HepG2 (cell line): Measurements from ENCODE around the gene KRTAP10-2. TPM values are rescaled to one million over a fixed set of nuclear protein-coding genes. Genes with fewer than 3 reads are reported as not detected.
A peak's percentile ranks its signal among the peaks of the same experiment; 100 is the strongest.

Experiments
- ATAC-seq: fragments of 200-7000 bp; cut with Tn5 transposase; 3 replicates; pipeline ENCODE4 v1.9.1; 2020; ENCODE audit warnings: mild to moderate bottlenecking, moderate library complexity
- BruUV-seq: library from RNA; stranded (reverse); fragments of 400-500 nt; replicated peaks from 2 replicates; lab custom pipeline; 2021; lab: Mats Ljungman, UMichigan
- CTCF ChIA-PET: fragments of 300-600 bp; formaldehyde crosslinking; extraction: SDS; loops from one replicate; lab custom pipeline; 2021; ENCODE audit warnings: low total read pairs, inconsistent platforms, low intra/inter-chr PET ratio; lab: Yijun Ruan, JAX
- POLR2A ChIA-PET: fragments of 350-600 bp; sonication (Branson Sonifier 250); formaldehyde crosslinking; loops from one replicate; lab custom pipeline; 2020; ENCODE audit warnings: antibody characterized with exemption, inconsistent platforms; lab: Yijun Ruan, JAX
- DNase-seq: peaks from one replicate; pipeline ENCODE4 v3.0.0-alpha.2; 2015; ENCODE audit warnings: low spot score
- FAIRE-seq: peaks from 3 replicates; lab custom pipeline; 2011; peaks lifted over from hg19 to GRCh38; lab: Jason Lieb, UNC
- H2AFZ ChIP-seq: one replicate; pipeline ENCODE4 v1.6.1; 2011; ENCODE audit warnings: low read length, inconsistent platforms
- H3K27ac ChIP-seq: fragments of 300-600 bp; 3 replicates; pipeline ENCODE4 v1.8.0; 2011; ENCODE audit warnings: mixed run types, mild to moderate bottlenecking, mixed read lengths, low read length, inconsistent platforms; ENCODE audit not compliant: insufficient read depth; ENCODE audit errors: extremely low read length
- H3K27me3 ChIP-seq, 2 experiments: fragments of 200-600 bp in 1 of 2; 2 replicates in 1 of 2; 3 replicates in 1 of 2; pipeline versions ENCODE4 v1.6.0 to v1.8.0; 2011; ENCODE audit warnings: low read length in 2 of 2, mild to moderate bottlenecking in 2 of 2, moderate library complexity in 2 of 2, inconsistent platforms in 1 of 2; ENCODE audit not compliant: insufficient read depth in 2 of 2, control insufficient read depth in 1 of 2
- H3K36me3 ChIP-seq, 2 experiments: fragments of 200-600 bp in 1 of 2; replicated peaks in 1 of 2; 2 replicates in 1 of 2; 3 replicates in 1 of 2; pipeline versions ENCODE4 v1.5.1 to v1.8.0; 2011; ENCODE audit warnings: low read length in 2 of 2, inconsistent platforms in 1 of 2; ENCODE audit not compliant: insufficient read depth in 2 of 2, control insufficient read depth in 1 of 2
- H3K4me1 ChIP-seq: 2 replicates; pipeline ENCODE4 v1.5.1; 2012; ENCODE audit warnings: low read length, inconsistent platforms; ENCODE audit not compliant: insufficient read depth
- H3K4me2 ChIP-seq: 2 replicates; pipeline ENCODE4 v1.6.0; 2011; ENCODE audit warnings: low read depth, low read length, inconsistent platforms
- H3K4me3 ChIP-seq, 3 experiments: fragments of 200-600 bp in 1 of 3; sonication (generic), shearing (Covaris generic) in 1 of 3; replicated peaks in 1 of 3; 2 replicates each; pipeline ENCODE4 v1.5.1; 2011 to 2016; ENCODE audit warnings: low read length in 3 of 3, inconsistent platforms in 2 of 3, low read depth in 2 of 3, mild to moderate bottlenecking in 2 of 3, control low read depth in 1 of 3, mixed read lengths in 1 of 3; ENCODE audit not compliant: insufficient read depth in 1 of 3
- H3K79me2 ChIP-seq: one replicate; pipeline ENCODE4 v1.6.1; 2011; ENCODE audit warnings: low read length, inconsistent platforms; ENCODE audit not compliant: insufficient read depth
- H3K9ac ChIP-seq: 2 replicates; pipeline ENCODE4 v1.6.0; 2011; ENCODE audit warnings: mild to moderate bottlenecking, low read depth, low read length, inconsistent platforms; ENCODE audit not compliant: insufficient read depth
- H3K9me3 ChIP-seq: 2 replicates; pipeline ENCODE4 v1.5.1; 2012; ENCODE audit warnings: mild to moderate bottlenecking, low read length
- H4K20me1 ChIP-seq: 2 replicates; pipeline ENCODE4 v1.6.0; 2011; ENCODE audit warnings: inconsistent platforms, mild to moderate bottlenecking, low read length, moderate library complexity; ENCODE audit not compliant: insufficient read depth
- ARID3A ChIP-seq: IDR thresholded peaks from 2 replicates; pipeline ENCODE4 v1.6.1; 2012; ENCODE audit warnings: low read depth, low read length, improper control_type of control experiment
- ARNT ChIP-seq: fragments of 450-650 bp; IDR thresholded peaks from 2 replicates; pipeline ENCODE4 v1.6.1; 2017
- CEBPB ChIP-seq: IDR thresholded peaks from 2 replicates; pipeline ENCODE4 v1.6.1; 2011; ENCODE audit warnings: low read depth, low read length, improper control_type of control experiment, borderline replicate concordance
- ETV5 ChIP-seq: IDR thresholded peaks from 2 replicates; pipeline ENCODE4 v1.6.1; 2018; ENCODE audit warnings: missing biosample characterization, missing genetic modification reagents, inconsistent platforms, borderline replicate concordance
- FOXO4 ChIP-seq: sonication (generic); formaldehyde crosslinking; conservative IDR thresholded peaks from 2 replicates; pipeline ENCODE4 v1.8.1; 2023; ENCODE audit warnings: missing genetic modification reagents
- HDAC6 ChIP-seq: fragments of 200-600 bp; sonication (generic); IDR thresholded peaks from 2 replicates; pipeline ENCODE4 v1.7.0; 2017; ENCODE audit warnings: mild to moderate bottlenecking, antibody characterized with exemption, low read length, low read depth
- LBX2 ChIP-seq: sonication (generic); formaldehyde crosslinking; IDR thresholded peaks from 2 replicates; pipeline ENCODE4 v1.5.0; 2020; ENCODE audit warnings: missing genetic modification reagents, mild to moderate bottlenecking, borderline replicate concordance
- MLX ChIP-seq: IDR thresholded peaks from 2 replicates; pipeline ENCODE4 v1.6.1; 2016
- MXD4 ChIP-seq: IDR thresholded peaks from 2 replicates; pipeline ENCODE4 v1.6.1; 2016; ENCODE audit warnings: mild to moderate bottlenecking, missing biosample characterization, missing genetic modification reagents
- MYPOP ChIP-seq: sonication (generic); formaldehyde crosslinking; IDR thresholded peaks from 2 replicates; pipeline ENCODE4 v1.8.1; 2023; ENCODE audit warnings: mild to moderate bottlenecking, moderate library complexity, missing genetic modification reagents
- NFYB ChIP-seq: sonication (generic); formaldehyde crosslinking; IDR thresholded peaks from 2 replicates; pipeline ENCODE4 v1.4.0; 2020; ENCODE audit warnings: missing genetic modification reagents
- THAP7 ChIP-seq: sonication (generic); formaldehyde crosslinking; IDR thresholded peaks from 2 replicates; pipeline ENCODE4 v1.8.1; 2023; ENCODE audit warnings: mild to moderate bottlenecking, missing genetic modification reagents
- ZNF138 ChIP-seq: sonication (generic); formaldehyde crosslinking; IDR thresholded peaks from 2 replicates; pipeline ENCODE4 v1.5.0; 2020; ENCODE audit warnings: mild to moderate bottlenecking, low read depth, missing genetic modification reagents
- ZNF333 ChIP-seq: sonication (generic); formaldehyde crosslinking; IDR thresholded peaks from 2 replicates; pipeline ENCODE4 v1.4.0; 2020; ENCODE audit warnings: mild to moderate bottlenecking, missing genetic modification reagents, borderline replicate concordance
- ZNF510 ChIP-seq: sonication (generic); formaldehyde crosslinking; IDR thresholded peaks from 2 replicates; pipeline ENCODE4 v1.4.0; 2020; ENCODE audit warnings: low read depth, mild to moderate bottlenecking, missing genetic modification reagents
- WGBS: methylation state at CpG from one replicate; pipeline ENCODE4 v1.1.6; 2017; ENCODE audit warnings: low lambda C conversion rate; 5-methylcytosine and 5-hydroxymethylcytosine counted together
- in situ Hi-C: cut with HindIII; loops from 2 replicates; pipeline ENCODE4 v1.10.0; 2017; ENCODE audit warnings: low pct_unique_long_range_greater_than_20kb; ENCODE audit not compliant: extremely low pct_ligation_motif_present
- intact Hi-C: fragments of 100-400 bp; cut with micrococcal nuclease; formaldehyde crosslinking; loops from one replicate; pipeline ENCODE4 v1.10.0; 2022; ENCODE audit not compliant: unreplicated experiment
- polyA plus RNA-seq, 8 experiments: library from polyadenylated mRNA; depleted of rRNA in 3 of 8; stranded (reverse) in 7 of 8; unstranded in 1 of 8; fragments of >200 nt; fragmentation: Illumina TruSeq in 4 of 8; extraction: Trizol in 4 of 8; gene quantifications; 2 replicates each; pipeline versions ENCODE4 v1.2.1 to v1.2.3, GENCODE V29; 2011 to 2016; ENCODE audit warnings: low read depth in 4 of 8, missing spikeins in 1 of 8, mixed read lengths in 1 of 8; ENCODE audit not compliant: insufficient read depth in 1 of 8
- total RNA-seq, 5 experiments: library from RNA; depleted of rRNA; stranded (reverse); fragments of >200 nt; fragmentation: Illumina TruSeq; extraction: Trizol; gene quantifications; 2 replicates each; pipeline ENCODE4 v1.2.3, GENCODE V29; 2016; ENCODE audit warnings: low read depth in 1 of 5

Gene KRTAP10-2
- total and polyA plus RNA-seq, 2 of the 13 experiments (the other 11 are each of a cell fraction or from before 2014, with no cell fraction given): not detected

GRCh38 chr21:44505673-44506278 lies 45.5 kb downstream of the KRTAP10-2 start (continued):
- TF ChIP-seq ARID3A (no peak), THAP7 (no peak), ZNF510 (CRISPR knock-in tag) (no peak), MLX (CRISPR knock-in tag) (peak; percentile 69; the same call in 1 of the 2 replicates), MXD4 (CRISPR knock-in tag) (peak; percentile 63; the same call in 1 of the 2 replicates), MYPOP (CRISPR knock-in tag) (0 out of 2 replicates have a peak, but pooled peaks have one; percentile 30), CEBPB (no peak)

- H3K9me3 ChIP-seq: no peaks in the 10 kb centered on the region
- no peak overlapping the region for H3K9ac ChIP-seq
- no peak for FAIRE-seq
- H3K79me2 ChIP-seq: peaks cover 25% of the 10 kb centered on the region
- CTCF ChIA-PET: no interaction called here
- no peak overlapping the region for H3K27ac ChIP-seq
- H3K4me2 ChIP-seq: no peak overlapping the region
- in situ Hi-C loops (no loop called here), intact Hi-C loops (no loop called here)
- no peaks in the 10 kb centered on the region for H4K20me1 ChIP-seq
- no peaks in the 10 kb centered on the region; a peak in 1 of 5 replicates for H3K27me3 ChIP-seq
- BruUV-seq: no TSS peak
- DNase-seq: no peak
- WGBS: 98% methylated on average over 18 of the region's 20 CpGs
- H3K4me1 ChIP-seq: peaks cover 39% of the 10 kb centered on the region
- no peak for ATAC-seq
- no peak overlapping the region for H3K4me3 ChIP-seq
- POLR2A ChIA-PET: interaction anchor here (3.0 kb wide), 1 partner anchor 20 kb away, joined by 38 read pairs; no protein-coding TSS in a partner anchor
- H3K36me3 ChIP-seq: peaks cover 4 to 6% of the 10 kb centered on the region in 2 experiments; a peak in 3 of 5 replicates
- H2AFZ ChIP-seq: no peak overlapping the region
- TF ChIP-seq HDAC6 (no peak), ZNF333 (CRISPR knock-in tag) (no peak), ZNF138 (no peak), FOXO4 (CRISPR knock-in tag) (no peak), ETV5 (CRISPR knock-in tag) (no peak), ARNT (no peak), LBX2 (CRISPR knock-in tag) (no peak), NFYB (CRISPR knock-in tag) (no peak)
Measured at GRCh38 chr21:44503901-44504399, 47.4 kb downstream of the KRTAP10-2 start.
